Stimulated activated naive CD8-positive, alpha-beta T cell treated with anti-CD3 and anti-CD28 coated beads, Interleukin-15, amount 100 ng/mL, for 72 hours (primary cell): ENCODE data around the gene BBS7.

ENCODE experiments used
- ATAC-seq: fragments of 150-1000 bp; cut with Tn5 transposase; 2 replicates; pipeline ENCODE4 v1.10.0; 2021; ENCODE audit warnings: mild to moderate bottlenecking, moderate library complexity
- DNase-seq, 2 donors: peaks; one replicate each; pipeline ENCODE4 v3.0.0; 2021 to 2022
- H3K27ac Mint-ChIP-seq, 2 donors: one replicate each; pipeline ENCODE4 v1.8.0; 2022; ENCODE audit warnings: mild to moderate bottlenecking in 2 of 2, mixed read lengths in 2 of 2, moderate library complexity in 2 of 2
- H3K27me3 Mint-ChIP-seq: one replicate; pipeline ENCODE4 v1.8.0; 2022; ENCODE audit warnings: mixed read lengths
- H3K4me1 Mint-ChIP-seq: one replicate; pipeline ENCODE4 v1.8.0; 2022; ENCODE audit warnings: mild to moderate bottlenecking, mixed read lengths
- H3K4me3 Mint-ChIP-seq, 2 donors: one replicate each; pipeline ENCODE4 v1.8.0; 2022; ENCODE audit warnings: mild to moderate bottlenecking in 2 of 2, mixed read lengths in 2 of 2, moderate library complexity in 1 of 2
- H3K9me3 Mint-ChIP-seq, 2 donors: one replicate each; pipeline ENCODE4 v1.8.0; 2022; ENCODE audit warnings: mixed read lengths in 2 of 2

Gene BBS7

DNA sequence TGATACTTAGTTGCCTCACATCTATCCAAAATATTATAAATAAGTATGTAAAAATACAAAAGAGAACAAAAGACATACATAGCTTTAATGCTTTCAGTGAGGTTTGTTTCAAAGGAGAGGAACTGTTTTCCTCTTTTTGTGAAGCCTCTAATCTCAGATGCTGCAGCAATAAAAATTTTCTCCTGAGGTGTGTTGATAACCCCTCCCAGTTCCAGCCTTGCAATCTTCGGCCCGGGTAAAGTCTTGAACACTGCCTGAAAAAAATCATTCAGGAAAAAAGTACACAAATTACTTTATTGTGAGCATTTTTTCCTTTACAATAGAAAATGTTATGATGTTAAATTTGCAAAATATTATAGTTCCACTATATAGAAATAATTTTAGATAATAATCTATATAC, 8.8 kb downstream of the BBS7 start:
- H3K27me3 Mint-ChIP-seq, result no peaks in the 10 kb centered on the region
- no peak overlapping the region for H3K27ac Mint-ChIP-seq
- no peak overlapping the region for H3K4me3 Mint-ChIP-seq
- H3K9me3 Mint-ChIP-seq, result no peaks in the 10 kb centered on the region
- ATAC-seq (no peak), DNase-seq (no peak)
- H3K4me1 Mint-ChIP-seq, result peaks cover 14% of the 10 kb centered on the region

DNA sequence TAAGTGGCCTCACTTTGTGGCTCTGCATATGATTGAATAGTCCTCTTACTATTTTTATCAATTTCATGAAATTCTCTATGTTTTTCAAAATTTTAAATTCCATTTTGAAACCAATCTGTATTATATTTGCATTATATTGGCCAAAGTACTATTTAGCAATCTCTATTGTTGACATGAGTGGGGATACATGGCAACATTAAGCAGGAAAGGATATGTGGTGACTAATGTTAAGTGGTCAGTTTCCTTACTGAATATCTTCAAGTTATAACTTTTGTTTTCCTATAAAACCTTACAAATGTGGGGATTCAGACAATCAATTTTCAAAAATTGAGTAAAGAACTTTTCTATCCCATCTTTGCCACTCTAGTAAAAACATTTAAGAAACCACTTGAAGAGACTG, 10.2 kb downstream of the BBS7 start:
- Mint-ChIP-seq H3K9me3 (no peaks in the 10 kb centered on the region), H3K4me3 (no peak overlapping the region), H3K27ac (no peak overlapping the region), H3K27me3 (no peaks in the 10 kb centered on the region), H3K4me1 (peaks cover 13% of the 10 kb centered on the region)
- no peak for ATAC-seq
- DNase-seq, result no peak

DNA sequence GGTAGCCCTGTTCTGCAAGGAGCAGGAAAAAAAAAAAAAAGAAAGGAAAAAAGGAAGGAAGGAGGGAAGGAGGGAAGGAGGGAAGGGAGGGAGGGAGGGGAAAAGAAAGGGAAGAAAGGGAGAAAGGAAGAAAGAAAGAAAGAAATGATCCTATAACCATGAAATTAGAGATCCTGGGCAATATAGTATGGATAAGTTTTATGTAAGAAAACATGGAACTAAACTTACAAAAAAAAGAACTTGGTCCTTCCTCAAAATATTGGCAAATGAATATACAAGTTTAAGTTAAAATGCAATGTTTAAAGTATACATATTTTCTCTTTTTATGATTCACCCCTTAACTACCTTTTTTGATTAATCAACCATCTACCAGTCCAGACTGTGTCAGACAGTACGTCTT, 18.9 kb downstream of the BBS7 start:
- Mint-ChIP-seq H3K4me1 (no peaks in the 10 kb centered on the region), H3K27me3 (no peaks in the 10 kb centered on the region), H3K27ac (no peak overlapping the region), H3K4me3 (no peak overlapping the region), H3K9me3 (no peaks in the 10 kb centered on the region)
- no peak for DNase-seq
- no peak for ATAC-seq

DNA sequence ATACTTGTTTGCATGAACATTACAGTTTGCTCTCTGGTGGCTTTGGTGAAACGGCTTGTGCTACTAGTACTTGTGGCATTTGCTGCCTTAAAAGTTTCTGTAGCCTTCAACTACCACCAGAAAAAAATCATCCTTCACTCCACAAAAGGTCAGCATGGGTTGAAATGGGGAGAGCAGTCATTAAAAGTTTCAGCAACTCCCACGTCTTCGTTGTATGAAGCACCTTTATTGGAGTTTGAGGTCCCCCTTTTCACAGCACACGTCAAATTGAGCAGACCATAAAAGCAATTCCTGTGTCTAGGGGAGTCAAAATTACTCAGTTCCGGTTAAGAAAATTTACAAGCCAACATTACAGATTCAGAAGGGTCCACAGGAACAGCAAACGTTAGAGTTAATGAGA, 23.6 kb downstream of the BBS7 start:
- ATAC-seq, result no peak
- H3K27ac Mint-ChIP-seq, result no peak overlapping the region
- H3K4me1 Mint-ChIP-seq, result no peaks in the 10 kb centered on the region
- no peak overlapping the region for H3K4me3 Mint-ChIP-seq
- DNase-seq, result no peak
- no peaks in the 10 kb centered on the region for H3K9me3 Mint-ChIP-seq
- H3K27me3 Mint-ChIP-seq, result no peaks in the 10 kb centered on the region

DNA sequence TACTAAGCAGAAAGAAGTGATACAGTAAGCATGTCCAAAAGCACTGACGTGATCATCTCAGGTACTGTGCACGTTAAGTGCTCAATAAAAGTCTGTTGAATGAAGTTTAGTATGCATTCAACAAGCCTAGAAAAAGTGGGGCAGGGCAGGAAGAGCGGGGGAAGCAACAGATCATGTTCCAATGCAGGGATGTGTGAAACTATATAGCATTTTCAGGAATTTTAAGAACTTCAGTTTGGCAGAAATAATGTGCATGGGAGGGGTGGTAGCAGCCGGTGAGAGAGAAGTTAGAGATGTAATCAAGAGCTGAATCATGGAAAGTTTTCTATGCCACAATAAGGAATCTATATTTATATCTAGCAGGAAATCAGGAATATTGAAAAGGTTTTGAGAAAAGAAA, 27.4 kb downstream of the BBS7 start:
- Mint-ChIP-seq H3K4me1 (no peaks in the 10 kb centered on the region), H3K9me3 (no peaks in the 10 kb centered on the region), H3K4me3 (no peak overlapping the region), H3K27me3 (no peaks in the 10 kb centered on the region), H3K27ac (peak overlapping the region in 1 of 2 donors; percentile 23)
- DNase-seq (no peak), ATAC-seq (no peak)

DNA sequence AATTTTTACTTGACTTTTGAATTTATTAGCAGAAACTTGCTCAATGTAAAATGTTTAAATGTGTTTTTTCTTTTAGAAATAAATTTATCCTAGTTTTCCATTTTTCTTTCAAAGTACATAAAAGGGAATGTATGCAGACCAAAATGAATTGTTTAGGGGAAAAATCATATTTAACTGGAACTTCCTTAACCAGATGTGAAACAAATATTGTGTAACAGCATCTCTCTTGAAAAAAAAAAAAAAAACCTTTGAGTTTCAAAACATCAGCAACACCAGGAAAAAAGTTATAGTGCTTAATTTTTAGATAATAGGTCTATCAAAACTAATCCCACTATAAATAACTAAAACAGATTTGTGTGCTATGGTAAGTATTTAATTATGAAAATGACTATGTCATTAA, 32.1 kb downstream of the BBS7 start:
- DNase-seq, result no peak
- Mint-ChIP-seq H3K4me3 (no peak overlapping the region), H3K4me1 (no peaks in the 10 kb centered on the region), H3K27me3 (no peaks in the 10 kb centered on the region), H3K27ac (no peak overlapping the region), H3K9me3 (no peaks in the 10 kb centered on the region)
- no peak for ATAC-seq

DNA sequence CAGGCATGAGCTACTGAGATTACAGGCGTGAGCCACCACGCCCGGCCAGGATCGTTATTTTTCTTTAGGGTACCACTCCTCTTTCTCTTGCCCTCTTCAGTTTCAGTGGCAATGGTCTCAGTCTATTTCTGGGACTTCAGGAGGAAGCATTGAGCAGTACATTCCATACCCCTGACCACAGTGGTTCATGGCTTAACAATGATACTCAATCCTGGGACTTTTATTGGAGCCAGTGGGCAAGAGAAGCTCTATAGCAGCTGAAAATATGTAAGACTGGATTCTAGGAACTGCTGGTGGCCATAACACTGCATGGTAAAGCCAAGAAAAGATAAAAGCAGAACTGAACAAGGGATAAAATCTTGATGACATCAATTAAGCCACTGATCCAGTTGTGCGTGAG, 40.8 kb downstream of the BBS7 start:
- Mint-ChIP-seq H3K4me1 (no peaks in the 10 kb centered on the region), H3K27me3 (no peaks in the 10 kb centered on the region), H3K27ac (no peak overlapping the region), H3K4me3 (no peak overlapping the region), H3K9me3 (no peaks in the 10 kb centered on the region)
- no peak for ATAC-seq
- no peak for DNase-seq

DNA sequence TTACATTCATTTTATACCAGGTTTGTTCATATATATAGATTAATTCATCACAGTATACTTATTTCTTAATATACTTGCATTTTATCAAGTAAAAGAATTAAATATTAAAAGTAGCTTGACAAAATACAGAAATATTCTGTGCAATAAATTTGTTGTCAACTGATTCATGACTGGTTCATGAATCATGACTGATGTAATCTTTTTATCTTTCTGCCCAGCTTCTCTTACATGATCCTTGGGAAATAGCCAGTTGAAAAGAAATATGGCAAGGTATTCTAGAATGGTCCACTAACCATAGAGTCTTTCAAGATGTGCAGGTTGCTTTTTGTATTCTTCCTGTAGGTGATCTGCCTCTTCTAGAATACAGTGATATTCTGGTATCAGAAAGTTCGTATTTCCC, 42.4 kb downstream of the BBS7 start:
- H3K4me3 Mint-ChIP-seq, result no peak overlapping the region
- no peaks in the 10 kb centered on the region for H3K4me1 Mint-ChIP-seq
- DNase-seq (no peak), ATAC-seq (no peak)
- H3K9me3 Mint-ChIP-seq, result no peaks in the 10 kb centered on the region
- no peak overlapping the region for H3K27ac Mint-ChIP-seq
- no peaks in the 10 kb centered on the region for H3K27me3 Mint-ChIP-seq

DNA sequence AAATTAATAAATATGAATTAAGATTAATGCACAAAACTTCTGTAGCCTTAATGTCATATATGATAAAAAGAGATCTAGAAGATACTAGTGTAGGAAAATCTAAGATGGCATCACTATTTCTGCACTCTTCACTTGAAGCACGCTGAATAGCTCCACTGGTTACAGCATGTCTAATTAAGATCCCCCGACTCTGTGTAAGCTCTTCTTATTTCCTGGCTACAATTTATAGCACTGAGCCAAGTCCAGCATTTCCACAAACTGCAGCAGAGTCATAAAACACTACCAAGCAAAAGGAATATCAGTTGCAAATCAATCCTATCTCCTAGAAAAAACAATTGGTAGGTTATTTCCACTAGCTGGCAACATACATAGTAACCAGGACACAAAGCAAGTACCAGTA, 45.3 kb downstream of the BBS7 start:
- ATAC-seq (no peak), DNase-seq (no peak)
- Mint-ChIP-seq H3K9me3 (no peaks in the 10 kb centered on the region), H3K27ac (no peak overlapping the region), H3K27me3 (no peaks in the 10 kb centered on the region), H3K4me1 (peaks cover 5% of the 10 kb centered on the region), H3K4me3 (peak overlapping the region in 1 of 2 donors; percentile 32)

DNA sequence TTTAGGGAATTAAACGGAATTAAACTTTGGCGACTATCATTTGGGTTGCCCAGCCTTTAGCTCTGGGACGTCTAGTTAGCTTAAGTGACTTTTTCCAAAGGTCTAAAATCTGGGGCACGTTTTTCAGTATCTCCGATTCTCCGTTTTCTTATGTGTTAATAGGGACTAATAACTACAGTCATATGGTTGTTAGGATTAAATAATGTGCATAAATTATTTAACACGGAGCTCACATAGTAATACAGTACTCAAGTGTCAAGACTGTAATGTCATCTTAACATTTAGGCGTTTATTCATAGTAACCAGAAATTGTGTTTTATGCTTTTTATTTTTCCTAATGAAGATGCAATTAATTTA, 46.1 kb downstream of the BBS7 start:
- Mint-ChIP-seq H3K9me3 (no peaks in the 10 kb centered on the region), H3K4me1 (peaks cover 7% of the 10 kb centered on the region), H3K27me3 (no peaks in the 10 kb centered on the region), H3K4me3 (peak overlapping the region; percentile 95 to 96), H3K27ac (peak overlapping the region; percentile 89 to 98)
- DNase-seq (no peak), ATAC-seq (no peak)

DNA sequence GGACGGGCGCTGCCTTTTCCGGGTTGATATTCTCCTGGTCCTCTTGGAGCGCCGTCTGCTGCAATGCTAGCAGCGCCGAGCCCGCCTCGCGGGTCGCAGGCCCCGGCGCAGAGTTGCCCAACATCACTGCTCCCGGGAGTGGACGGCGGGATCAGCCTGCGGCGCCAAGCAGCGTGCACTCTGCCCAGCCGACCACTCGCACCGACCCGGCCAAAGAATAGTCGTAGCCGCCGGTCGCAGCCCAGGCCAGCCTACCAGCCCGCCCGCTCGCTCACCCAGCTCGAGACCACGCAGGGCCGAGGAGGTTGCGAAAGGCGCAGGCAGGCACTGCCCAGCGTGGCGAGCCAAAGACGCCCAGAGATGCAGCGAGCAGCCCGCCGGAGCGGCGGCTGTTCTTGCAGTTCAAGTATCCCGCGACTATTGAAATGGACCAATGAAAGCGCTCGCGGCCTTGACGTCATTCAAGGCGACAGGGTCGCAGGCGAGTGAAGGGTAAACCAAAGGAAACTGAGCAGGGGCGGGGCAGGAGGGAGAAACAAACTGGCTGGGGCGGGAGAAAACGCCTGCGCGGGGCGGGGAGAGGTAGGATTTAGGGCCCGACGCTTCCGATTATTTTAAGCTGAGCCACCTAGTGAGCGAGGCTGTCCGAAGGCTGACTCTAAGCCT, 46.6 kb downstream of the BBS7 start, which contains the start of gene CCNA2:
Gene CCNA2 (minus strand): TSS at position 379 of the 666 bp plus-strand sequence. CDS start 255 bp downstream, at position 124.
- Mint-ChIP-seq H3K9me3 (no peaks in the 10 kb centered on the region), H3K4me1 (peaks cover 11% of the 10 kb centered on the region), H3K4me3 (peak within 1 kb of the TSS; percentile 95 to 96), H3K27me3 (no peaks in the 10 kb centered on the region), H3K27ac (peak within 1 kb of the TSS; percentile 93 to 98)
- peak; percentile 96 for ATAC-seq
- DNase-seq, result peak; percentile 91 to 96

DNA sequence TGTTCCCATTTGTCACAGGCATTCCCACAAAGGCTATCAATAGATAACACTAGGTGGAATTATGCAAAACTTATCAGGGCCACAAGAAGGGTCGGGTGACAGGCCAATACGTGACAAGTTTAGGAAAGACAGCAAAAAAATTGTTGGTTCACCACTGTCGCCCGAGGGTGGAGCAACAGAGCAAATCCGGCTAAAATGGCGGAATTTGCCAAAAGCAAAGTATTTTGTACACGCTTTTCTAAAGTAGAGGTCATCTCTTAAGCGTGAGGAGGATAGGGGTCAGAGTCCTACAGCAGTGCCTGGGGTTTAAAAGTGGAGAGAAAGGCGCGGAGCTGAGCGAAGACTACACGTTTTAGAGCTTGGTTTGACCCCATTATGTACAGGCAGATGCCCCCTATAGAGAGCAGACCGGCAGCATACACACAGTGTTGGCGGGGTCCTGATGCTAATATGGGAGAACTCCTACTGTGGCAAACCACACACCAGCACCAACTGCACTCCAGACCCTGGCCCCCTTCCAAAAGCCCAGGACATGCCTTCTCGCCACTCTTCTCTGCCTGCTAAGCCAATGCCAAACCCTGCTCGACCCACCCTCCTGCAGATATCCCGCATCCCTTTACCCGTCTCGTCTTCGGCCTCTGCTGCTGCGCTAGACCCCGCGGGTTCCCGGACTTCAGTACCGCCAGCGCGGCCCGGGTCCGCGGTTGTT, 47.3 kb downstream of the BBS7 start:
- peak overlapping the region; percentile 95 to 96 for H3K4me3 Mint-ChIP-seq
- peak overlapping the region; percentile 93 to 98 for H3K27ac Mint-ChIP-seq
- DNase-seq, result peak; percentile 36 to 42
- ATAC-seq, result peak; percentile 51
- H3K27me3 Mint-ChIP-seq, result no peaks in the 10 kb centered on the region
- no peaks in the 10 kb centered on the region for H3K9me3 Mint-ChIP-seq
- peaks cover 12% of the 10 kb centered on the region for H3K4me1 Mint-ChIP-seq

DNA sequence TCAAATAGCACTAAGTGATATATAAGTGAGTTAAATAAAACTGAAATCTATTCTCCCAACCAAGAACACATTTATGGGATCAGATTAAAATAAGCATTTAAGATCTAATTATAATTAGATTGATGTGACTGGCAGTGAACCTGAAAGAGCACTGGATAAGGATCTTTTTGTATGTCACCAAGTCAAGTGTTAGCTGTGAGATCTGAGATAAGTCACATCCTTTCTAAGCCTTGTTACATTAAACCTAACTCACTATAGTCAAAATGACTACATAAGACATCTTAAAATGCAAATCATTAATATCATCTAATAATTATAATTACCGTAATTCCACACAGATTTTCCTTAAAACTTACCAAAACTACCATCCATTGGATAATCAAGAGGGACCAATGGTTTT, 48.2 kb downstream of the BBS7 start:
- no peaks in the 10 kb centered on the region for H3K27me3 Mint-ChIP-seq
- peak overlapping the region; percentile 95 to 96 for H3K4me3 Mint-ChIP-seq
- no peaks in the 10 kb centered on the region for H3K9me3 Mint-ChIP-seq
- H3K4me1 Mint-ChIP-seq, result peaks cover 17% of the 10 kb centered on the region
- DNase-seq (no peak), ATAC-seq (no peak)
- no peak overlapping the region for H3K27ac Mint-ChIP-seq

DNA sequence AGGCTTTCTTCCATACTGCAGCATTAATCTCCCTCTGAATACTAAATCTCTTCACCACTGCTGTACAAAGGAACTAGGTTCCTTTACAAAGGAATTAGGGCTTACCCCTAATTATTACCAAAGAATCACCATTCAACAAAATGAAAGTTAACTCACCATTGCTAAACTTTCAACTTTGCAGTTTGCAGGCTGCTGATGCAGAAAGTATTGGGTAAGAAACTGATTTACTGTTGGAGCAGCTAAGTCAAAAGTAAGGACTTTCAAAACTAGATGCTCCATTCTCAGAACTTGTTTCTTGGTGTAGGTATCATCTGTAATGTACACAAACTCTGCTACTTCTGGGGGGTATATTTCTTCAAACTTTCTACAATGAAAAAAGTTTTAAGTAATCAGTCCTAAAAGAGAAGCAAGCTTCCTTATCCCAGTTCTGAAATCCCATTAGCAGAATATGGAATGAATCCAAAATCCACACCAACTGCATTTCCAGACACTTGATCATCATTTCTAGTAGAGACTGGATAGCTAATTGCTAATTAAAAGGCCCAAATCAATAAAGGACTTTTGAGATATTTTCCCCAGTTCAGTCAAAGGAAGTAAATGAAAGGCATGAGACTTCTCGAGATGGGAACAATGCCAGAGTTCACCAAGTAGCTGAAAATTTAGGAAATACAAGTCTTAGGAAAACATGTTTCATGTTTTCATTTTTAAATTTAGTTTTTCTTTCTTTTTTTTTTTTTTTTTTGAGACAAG, 50.9 kb downstream of the BBS7 start:
- no peak overlapping the region for H3K4me3 Mint-ChIP-seq
- DNase-seq (no peak), ATAC-seq (no peak)
- no peaks in the 10 kb centered on the region for H3K27me3 Mint-ChIP-seq
- peak overlapping the region in 1 of 2 donors; percentile 12 for H3K27ac Mint-ChIP-seq
- H3K9me3 Mint-ChIP-seq, result no peaks in the 10 kb centered on the region
- peaks cover 17% of the 10 kb centered on the region for H3K4me1 Mint-ChIP-seq

DNA sequence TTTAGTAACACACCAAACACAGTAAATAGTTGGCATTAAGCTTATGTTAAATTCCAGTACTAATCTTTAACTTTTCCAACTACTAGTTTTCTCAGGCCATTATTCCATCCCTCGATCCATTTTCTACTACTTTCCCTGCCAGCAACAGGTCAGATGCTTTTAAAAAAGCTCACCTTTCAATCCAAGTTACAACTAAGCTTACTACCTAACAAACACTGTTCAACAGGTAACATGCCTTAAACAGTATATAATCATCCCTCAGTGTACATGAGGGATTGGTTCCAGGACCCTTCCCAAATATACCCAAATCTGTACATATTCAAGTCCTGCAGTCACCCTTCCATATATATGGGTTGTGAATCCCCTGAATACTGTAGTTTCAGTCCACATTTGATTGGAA, 52.1 kb downstream of the BBS7 start:
- Mint-ChIP-seq H3K9me3 (no peaks in the 10 kb centered on the region), H3K4me1 (peaks cover 24% of the 10 kb centered on the region), H3K4me3 (no peak overlapping the region), H3K27ac (peak overlapping the region in 1 of 2 donors; percentile 29), H3K27me3 (no peaks in the 10 kb centered on the region)
- DNase-seq (no peak), ATAC-seq (no peak)

DNA sequence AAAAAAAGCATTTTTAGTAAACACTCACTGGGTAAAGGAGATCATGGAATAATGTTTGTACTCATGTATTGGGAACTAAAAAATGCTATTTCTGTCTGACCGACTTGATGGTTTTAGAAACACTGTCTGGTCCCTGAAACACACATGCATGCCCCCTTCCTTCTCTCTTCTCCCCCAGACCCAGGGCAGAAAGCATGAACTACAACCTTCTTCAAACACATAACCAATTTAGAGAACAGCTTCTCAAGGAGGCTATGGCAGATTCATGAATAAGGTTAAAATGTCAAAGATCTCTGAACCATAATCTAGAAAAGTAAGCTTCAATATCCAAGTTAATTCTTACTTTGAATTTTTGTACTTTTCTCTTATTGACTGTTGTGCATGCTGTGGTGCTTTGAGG, 52.6 kb downstream of the BBS7 start:
- Mint-ChIP-seq H3K4me1 (peaks cover 28% of the 10 kb centered on the region), H3K9me3 (no peaks in the 10 kb centered on the region), H3K27me3 (no peaks in the 10 kb centered on the region), H3K27ac (peak overlapping the region in 1 of 2 donors; percentile 29), H3K4me3 (no peak overlapping the region)
- ATAC-seq (no peak), DNase-seq (no peak)
